NCI-H187 treated with DMSO at 0.1 percent for 48 hours (cell line): Measurements from ENCODE around the gene DNAH11.

Experiments used
- DNase-seq: peaks from one replicate; lab custom pipeline; 2025; lab: John Stamatoyannopoulos, UW

The DNAH11 gene

GRCh38 chr7:21550821-21551531 lies 8.1 kb downstream of the DNAH11 start:
- DNase-seq, result no peak

GRCh38 chr7:21562385-21562784 lies 19.5 kb downstream of the DNAH11 start:
- no peak for DNase-seq

- DNase-seq, result no peak
Observed at GRCh38 chr7:21565614-21566013, 22.8 kb downstream of the DNAH11 start.

GRCh38 chr7:21566094-21566493 lies 23.3 kb downstream of the DNAH11 start:
- no peak for DNase-seq

GRCh38 chr7:21568762-21569161 lies 25.9 kb downstream of the DNAH11 start:
- no peak for DNase-seq

GRCh38 chr7:21572331-21573313 lies 29.8 kb downstream of the DNAH11 start:
- no peak for DNase-seq

GRCh38 chr7:21579341-21580072 lies 36.7 kb downstream of the DNAH11 start:
- no peak for DNase-seq

GRCh38 chr7:21580073-21580521 lies 37.3 kb downstream of the DNAH11 start:
- no peak for DNase-seq

- no peak for DNase-seq
Observed at GRCh38 chr7:21585070-21585724, 42.4 kb downstream of the DNAH11 start.

- DNase-seq, result no peak
Observed at GRCh38 chr7:21587139-21587784, 44.4 kb downstream of the DNAH11 start.

- no peak for DNase-seq
Observed at GRCh38 chr7:21596801-21597200, 54.0 kb downstream of the DNAH11 start.

- no peak for DNase-seq
Observed at GRCh38 chr7:21603462-21603861, 60.6 kb downstream of the DNAH11 start.

- no peak for DNase-seq
Observed at GRCh38 chr7:21603972-21604749, 61.3 kb downstream of the DNAH11 start.

GRCh38 chr7:21605008-21605585 lies 62.3 kb downstream of the DNAH11 start:
- no peak for DNase-seq

GRCh38 chr7:21608465-21608864 lies 65.6 kb downstream of the DNAH11 start:
- DNase-seq, result no peak

- DNase-seq, result no peak
Observed at GRCh38 chr7:21611129-21611528, 68.3 kb downstream of the DNAH11 start.

- DNase-seq, result no peak
Observed at GRCh38 chr7:21616091-21616490, 73.3 kb downstream of the DNAH11 start.

GRCh38 chr7:21616796-21617436 lies 74.1 kb downstream of the DNAH11 start:
- no peak for DNase-seq

- DNase-seq, result no peak
Observed at GRCh38 chr7:21617513-21617912, 74.7 kb downstream of the DNAH11 start.
